Loucy (cell line): ENCODE data around the gene BCKDHB.
"Not testable (repeated sequence)": the region's sequence is repeated elsewhere in the genome, so short reads cannot be mapped to it uniquely, and the experiment has no call there.

Experiments
- H2AFZ ChIP-seq: fragments of 200-600 bp; sonication (generic); 2 replicates; pipeline ENCODE4 v1.6.0; 2016; ENCODE audit warnings: antibody characterized with exemption, mild to moderate bottlenecking, low read length, moderate library complexity
- H3F3A ChIP-seq: fragments of 200-600 bp; 2 replicates; pipeline ENCODE4 v1.6.0; 2016; ENCODE audit warnings: antibody characterized with exemption, low read depth, mild to moderate bottlenecking
- H3K27me3 ChIP-seq: fragments of 200-600 bp; sonication (generic); 2 replicates; pipeline ENCODE4 v1.6.1; 2014; ENCODE audit warnings: low read length, mild to moderate bottlenecking; ENCODE audit not compliant: insufficient read depth, poor library complexity, severe bottlenecking
- H3K36me3 ChIP-seq: fragments of 200-600 bp; sonication (generic); 2 replicates; pipeline ENCODE4 v1.6.1; 2016; ENCODE audit warnings: low read length; ENCODE audit not compliant: insufficient read depth
- H3K4me1 ChIP-seq: fragments of 200-600 bp; sonication (generic); 2 replicates; pipeline ENCODE4 v1.5.1; 2014; ENCODE audit warnings: low read length, mild to moderate bottlenecking; ENCODE audit not compliant: insufficient read depth, poor library complexity, severe bottlenecking
- H3K4me2 ChIP-seq: fragments of 200-600 bp; sonication (generic); 2 replicates; pipeline ENCODE4 v1.6.0; 2014; ENCODE audit warnings: antibody characterized with exemption, low read length, low read depth, mild to moderate bottlenecking; ENCODE audit not compliant: poor library complexity, severe bottlenecking
- H3K4me3 ChIP-seq: fragments of 200-600 bp; sonication (generic); 2 replicates; pipeline ENCODE4 v1.5.1; 2014; ENCODE audit warnings: low read length, mild to moderate bottlenecking, mixed read lengths; ENCODE audit not compliant: poor library complexity, severe bottlenecking
- H3K79me2 ChIP-seq: fragments of 200-600 bp; sonication (generic); 2 replicates; pipeline ENCODE4 v1.6.1; 2014; ENCODE audit warnings: low read length; ENCODE audit not compliant: insufficient read depth
- H3K9ac ChIP-seq: fragments of 200-600 bp; sonication (generic); 2 replicates; pipeline ENCODE4 v1.6.0; 2014; ENCODE audit warnings: mild to moderate bottlenecking, low read depth, low read length, moderate library complexity; ENCODE audit not compliant: poor library complexity, severe bottlenecking
- H3K9me2 ChIP-seq: fragments of 200-600 bp; sonication (generic); replicated peaks from 2 replicates; pipeline ENCODE4 v1.6.1; 2016; ENCODE audit warnings: low read depth, low read length, mixed read lengths
- H3K9me3 ChIP-seq: fragments of 200-600 bp; sonication (generic); 2 replicates; pipeline ENCODE4 v1.6.1; 2014; ENCODE audit warnings: mild to moderate bottlenecking, antibody characterized with exemption, low read length, low read depth; ENCODE audit not compliant: insufficient read depth
- H4K20me1 ChIP-seq: fragments of 200-600 bp; sonication (generic); 2 replicates; pipeline ENCODE4 v1.6.0; 2014; ENCODE audit warnings: antibody characterized with exemption, low read length, mild to moderate bottlenecking; ENCODE audit not compliant: insufficient read depth, poor library complexity, severe bottlenecking
- EZH2phosphoT487 ChIP-seq: fragments of 200-600 bp; IDR thresholded peaks from 2 replicates; pipeline ENCODE4 v1.6.1; 2018; ENCODE audit warnings: antibody characterized with exemption, mild to moderate bottlenecking, moderate library complexity, borderline replicate concordance
- TF ChIP-seq, protein P1 (sequence below): fragments of 200-600 bp; sonication (generic); conservative IDR thresholded peaks from 2 replicates; pipeline ENCODE4 v1.5.1; 2014; ENCODE audit warnings: mild to moderate bottlenecking, antibody characterized with exemption, low read length

BCKDHB gene

DNA sequence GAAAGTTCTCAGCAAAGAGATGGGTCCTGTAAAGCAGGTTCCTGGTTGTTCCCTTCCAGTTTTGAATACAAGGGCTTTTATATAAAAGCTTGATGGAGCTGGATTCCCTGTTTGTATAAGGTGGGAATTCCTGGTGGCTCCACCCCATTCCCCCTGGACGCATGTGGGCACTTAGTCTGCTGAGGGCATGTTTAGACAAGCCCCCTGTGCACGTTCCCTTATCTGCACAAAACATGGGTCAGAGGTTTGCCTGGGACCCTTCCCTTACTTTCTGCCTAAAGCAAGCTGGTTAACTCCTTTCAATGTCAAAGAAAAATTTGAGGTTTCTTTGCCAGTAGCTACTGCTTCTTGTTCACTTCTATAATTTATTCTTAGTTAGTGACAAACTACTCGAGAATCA lies 181.1 kb downstream of the BCKDHB start:
- no peaks in the 10 kb centered on the region for H4K20me1 ChIP-seq
- no peaks in the 10 kb centered on the region for H3K4me1 ChIP-seq
- no peaks in the 10 kb centered on the region for H3K36me3 ChIP-seq
- no peaks in the 10 kb centered on the region for H3K9me3 ChIP-seq
- no peaks in the 10 kb centered on the region for H3K9me2 ChIP-seq
- no peaks in the 10 kb centered on the region for H3K79me2 ChIP-seq
- H3K9ac ChIP-seq = no peak overlapping the region
- no peaks in the 10 kb centered on the region for H3F3A ChIP-seq
- TF ChIP-seq, protein P1, sequence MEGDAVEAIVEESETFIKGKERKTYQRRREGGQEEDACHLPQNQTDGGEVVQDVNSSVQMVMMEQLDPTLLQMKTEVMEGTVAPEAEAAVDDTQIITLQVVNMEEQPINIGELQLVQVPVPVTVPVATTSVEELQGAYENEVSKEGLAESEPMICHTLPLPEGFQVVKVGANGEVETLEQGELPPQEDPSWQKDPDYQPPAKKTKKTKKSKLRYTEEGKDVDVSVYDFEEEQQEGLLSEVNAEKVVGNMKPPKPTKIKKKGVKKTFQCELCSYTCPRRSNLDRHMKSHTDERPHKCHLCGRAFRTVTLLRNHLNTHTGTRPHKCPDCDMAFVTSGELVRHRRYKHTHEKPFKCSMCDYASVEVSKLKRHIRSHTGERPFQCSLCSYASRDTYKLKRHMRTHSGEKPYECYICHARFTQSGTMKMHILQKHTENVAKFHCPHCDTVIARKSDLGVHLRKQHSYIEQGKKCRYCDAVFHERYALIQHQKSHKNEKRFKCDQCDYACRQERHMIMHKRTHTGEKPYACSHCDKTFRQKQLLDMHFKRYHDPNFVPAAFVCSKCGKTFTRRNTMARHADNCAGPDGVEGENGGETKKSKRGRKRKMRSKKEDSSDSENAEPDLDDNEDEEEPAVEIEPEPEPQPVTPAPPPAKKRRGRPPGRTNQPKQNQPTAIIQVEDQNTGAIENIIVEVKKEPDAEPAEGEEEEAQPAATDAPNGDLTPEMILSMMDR = no peak
- TF ChIP-seq EZH2phosphoT487 = no peak
- H3K27me3 ChIP-seq = no peaks in the 10 kb centered on the region
- H3K4me2 ChIP-seq = no peak overlapping the region
- no peak overlapping the region for H3K4me3 ChIP-seq
- H2AFZ ChIP-seq = no peak overlapping the region

DNA sequence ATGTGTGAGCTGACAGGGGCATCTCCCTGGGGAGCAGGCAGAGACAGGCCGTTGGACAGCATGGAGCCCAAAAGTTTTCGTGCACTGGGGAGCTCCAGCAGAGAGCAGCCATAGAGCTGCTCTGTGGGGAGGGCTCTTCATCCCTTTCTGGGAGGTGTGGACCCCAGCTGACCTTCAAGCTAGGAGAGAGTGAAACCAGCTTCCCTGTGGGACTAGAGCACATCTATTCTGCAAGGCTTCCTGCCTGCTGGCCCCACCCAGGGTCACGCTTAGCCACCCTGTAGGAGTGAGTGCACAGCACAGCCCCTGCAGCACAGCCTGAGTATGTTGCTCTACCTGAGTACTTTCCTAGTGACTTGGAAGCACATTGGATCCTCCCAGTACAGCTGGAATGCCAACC lies 183.3 kb downstream of the BCKDHB start:
- no peak overlapping the region for H3K4me3 ChIP-seq
- no peak overlapping the region for H3K4me2 ChIP-seq
- H3K4me1 ChIP-seq = no peaks in the 10 kb centered on the region
- no peak for TF ChIP-seq EZH2phosphoT487
- TF ChIP-seq, protein P1 = no peak
- no peak overlapping the region for H3K9ac ChIP-seq
- no peaks in the 10 kb centered on the region for H3K9me2 ChIP-seq
- no peaks in the 10 kb centered on the region for H3K79me2 ChIP-seq
- H2AFZ ChIP-seq = no peak overlapping the region
- no peaks in the 10 kb centered on the region for H3K36me3 ChIP-seq
- no peaks in the 10 kb centered on the region; the same call in 1 of the 2 replicates for H3K9me3 ChIP-seq
- no peaks in the 10 kb centered on the region for H4K20me1 ChIP-seq
- H3K27me3 ChIP-seq = no peaks in the 10 kb centered on the region
- no peaks in the 10 kb centered on the region for H3F3A ChIP-seq

DNA sequence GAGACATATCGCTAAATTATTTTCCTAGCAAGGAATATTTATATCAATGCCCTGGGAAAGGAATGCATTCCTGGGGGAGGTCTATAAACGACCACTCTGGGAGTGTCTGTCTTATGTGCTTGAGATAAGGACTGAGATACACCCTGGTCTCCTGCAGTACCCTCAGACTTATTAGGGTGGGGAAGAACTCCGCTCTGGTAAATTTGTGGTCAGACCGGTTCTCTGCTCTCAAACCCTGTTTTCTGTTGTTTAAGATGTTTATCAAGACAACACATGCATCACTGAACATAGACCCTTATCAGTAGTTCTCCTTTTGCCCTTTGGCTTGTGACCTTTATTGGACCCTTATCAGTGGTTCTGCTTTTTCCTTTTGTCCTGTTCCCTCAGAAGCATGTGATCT lies 188.1 kb downstream of the BCKDHB start:
- H3K9me2 ChIP-seq, H3K9me3 ChIP-seq, H3K36me3 ChIP-seq: not testable (repeated sequence)

DNA sequence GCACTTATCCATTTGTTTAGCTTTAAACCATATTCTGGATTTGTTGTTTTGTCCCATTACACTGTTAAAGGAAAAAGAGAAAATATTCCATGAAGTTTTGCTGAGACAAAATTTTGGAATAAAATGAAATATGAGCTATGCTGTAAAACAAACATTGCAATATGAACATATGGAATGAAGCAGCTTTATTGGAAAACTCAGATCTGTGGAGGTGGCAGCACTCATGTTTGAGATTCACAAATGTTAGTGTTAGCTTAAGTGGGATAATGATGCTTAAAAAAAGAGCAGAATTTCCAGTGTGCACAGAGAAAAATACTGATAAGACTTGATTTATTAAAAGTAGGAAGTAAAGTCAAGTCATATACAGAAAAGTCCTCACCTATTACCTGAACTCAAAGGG lies 196.2 kb downstream of the BCKDHB start:
- H2AFZ ChIP-seq = no peak overlapping the region
- no peak for TF ChIP-seq EZH2phosphoT487
- TF ChIP-seq, protein P1 = no peak
- no peak overlapping the region for H3K4me2 ChIP-seq
- H3K4me3 ChIP-seq = no peak overlapping the region
- H3K79me2 ChIP-seq = no peaks in the 10 kb centered on the region
- no peaks in the 10 kb centered on the region for H3F3A ChIP-seq
- H3K9me3 ChIP-seq = no peaks in the 10 kb centered on the region
- H3K9me2 ChIP-seq = no peaks in the 10 kb centered on the region
- no peaks in the 10 kb centered on the region for H4K20me1 ChIP-seq
- H3K27me3 ChIP-seq = no peaks in the 10 kb centered on the region
- H3K36me3 ChIP-seq = no peaks in the 10 kb centered on the region
- no peaks in the 10 kb centered on the region for H3K4me1 ChIP-seq
- H3K9ac ChIP-seq = no peak overlapping the region

More for the DNA sequence above, 188.1 kb downstream of the BCKDHB start:
- H3F3A ChIP-seq, H3K27me3 ChIP-seq, H3K4me2 ChIP-seq, H3K4me1 ChIP-seq, H3K9ac ChIP-seq, H3K4me3 ChIP-seq, H3K79me2 ChIP-seq, H4K20me1 ChIP-seq, H2AFZ ChIP-seq: not testable (repeated sequence)
